HG02981 (cell line): ENCODE measurements around the gene NSG2.

ENCODE experiments used
- ATAC-seq: cut with Tn5 transposase; IDR thresholded peaks from one replicate; pipeline ENCODE4 v1.9.1; 2021; ENCODE audit warnings: mild to moderate bottlenecking, moderate library complexity; ENCODE audit not compliant: unreplicated experiment

NSG2 gene

GRCh38 chr5:174058433-174059122, 13.1 kb downstream of the NSG2 start:
- no peak for ATAC-seq

GRCh38 chr5:174059247-174059646, 13.7 kb downstream of the NSG2 start:
- ATAC-seq = no peak

DNA sequence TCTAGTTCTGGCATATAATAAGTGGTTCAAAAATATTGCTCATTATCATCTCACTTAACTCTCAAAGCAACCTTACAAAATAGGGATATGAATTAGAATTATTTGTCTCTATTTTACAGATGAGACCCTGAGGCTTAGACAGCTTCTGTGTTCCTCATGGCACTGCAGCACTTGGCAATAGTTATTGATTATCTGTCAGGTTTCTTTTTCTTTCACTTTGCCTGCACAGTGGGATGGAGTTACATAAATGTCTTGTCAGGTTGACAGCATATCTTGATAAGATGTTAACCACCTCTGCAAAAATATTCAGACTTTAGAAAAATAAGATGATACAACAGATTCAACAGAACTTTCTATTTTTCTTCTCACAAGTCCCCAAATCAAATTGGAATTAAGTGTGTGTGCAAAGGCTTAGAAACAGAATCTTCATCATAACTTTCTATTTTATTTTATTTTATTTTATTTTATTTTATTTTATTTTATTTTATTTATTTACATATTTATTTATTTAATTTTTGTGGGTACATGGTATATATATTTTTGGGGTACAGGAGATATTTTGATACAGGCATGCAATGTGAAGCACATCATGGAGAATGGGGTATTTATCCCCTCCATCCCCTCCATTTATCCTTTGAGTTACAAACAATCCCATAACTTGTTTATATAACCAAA, 17.7 kb downstream of the NSG2 start:
- no peak for ATAC-seq

- no peak for ATAC-seq
Measured at GRCh38 chr5:174064171-174064570, 18.7 kb downstream of the NSG2 start.

GRCh38 chr5:174065528-174066197, 20.2 kb downstream of the NSG2 start:
- ATAC-seq = no peak

GRCh38 chr5:174067499-174067898, 22.0 kb downstream of the NSG2 start:
- no peak for ATAC-seq

DNA sequence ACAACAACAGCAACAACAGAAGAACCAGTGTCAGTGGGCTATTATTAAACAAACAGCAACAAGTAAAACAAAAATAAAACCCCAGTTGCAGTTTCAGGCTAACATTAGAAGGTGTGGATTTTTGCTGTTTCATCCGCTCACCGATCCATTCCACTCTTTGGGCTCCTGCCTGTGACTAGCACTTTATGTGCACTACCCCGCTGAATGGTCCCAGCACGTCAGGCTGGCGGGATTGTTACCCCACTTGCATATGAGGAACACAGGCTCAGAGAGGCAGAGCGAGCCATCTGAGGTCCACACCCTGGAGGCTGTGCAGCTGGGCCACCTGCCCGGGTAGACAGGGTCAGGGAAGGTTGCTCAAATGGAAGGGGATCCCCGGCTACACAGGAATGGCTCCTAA, 26.0 kb downstream of the NSG2 start:
- ATAC-seq = no peak

GRCh38 chr5:174073122-174073660, 27.7 kb downstream of the NSG2 start:
- no peak for ATAC-seq

GRCh38 chr5:174074369-174074768, 28.9 kb downstream of the NSG2 start:
- ATAC-seq = no peak

- ATAC-seq = no peak
Measured at GRCh38 chr5:174078416-174078815, 32.9 kb downstream of the NSG2 start.

- no peak for ATAC-seq
Measured at GRCh38 chr5:174082286-174082685, 36.8 kb downstream of the NSG2 start.

GRCh38 chr5:174083056-174083827, 37.7 kb downstream of the NSG2 start:
- no peak for ATAC-seq

GRCh38 chr5:174084691-174085154, 39.2 kb downstream of the NSG2 start:
- ATAC-seq = no peak

GRCh38 chr5:174086751-174087150, 41.2 kb downstream of the NSG2 start:
- no peak for ATAC-seq

- ATAC-seq = no peak
Measured at GRCh38 chr5:174087783-174088182, 42.3 kb downstream of the NSG2 start.

GRCh38 chr5:174090129-174090528, 44.6 kb downstream of the NSG2 start:
- ATAC-seq = no peak

GRCh38 chr5:174093123-174093522, 47.6 kb downstream of the NSG2 start:
- ATAC-seq = no peak

DNA sequence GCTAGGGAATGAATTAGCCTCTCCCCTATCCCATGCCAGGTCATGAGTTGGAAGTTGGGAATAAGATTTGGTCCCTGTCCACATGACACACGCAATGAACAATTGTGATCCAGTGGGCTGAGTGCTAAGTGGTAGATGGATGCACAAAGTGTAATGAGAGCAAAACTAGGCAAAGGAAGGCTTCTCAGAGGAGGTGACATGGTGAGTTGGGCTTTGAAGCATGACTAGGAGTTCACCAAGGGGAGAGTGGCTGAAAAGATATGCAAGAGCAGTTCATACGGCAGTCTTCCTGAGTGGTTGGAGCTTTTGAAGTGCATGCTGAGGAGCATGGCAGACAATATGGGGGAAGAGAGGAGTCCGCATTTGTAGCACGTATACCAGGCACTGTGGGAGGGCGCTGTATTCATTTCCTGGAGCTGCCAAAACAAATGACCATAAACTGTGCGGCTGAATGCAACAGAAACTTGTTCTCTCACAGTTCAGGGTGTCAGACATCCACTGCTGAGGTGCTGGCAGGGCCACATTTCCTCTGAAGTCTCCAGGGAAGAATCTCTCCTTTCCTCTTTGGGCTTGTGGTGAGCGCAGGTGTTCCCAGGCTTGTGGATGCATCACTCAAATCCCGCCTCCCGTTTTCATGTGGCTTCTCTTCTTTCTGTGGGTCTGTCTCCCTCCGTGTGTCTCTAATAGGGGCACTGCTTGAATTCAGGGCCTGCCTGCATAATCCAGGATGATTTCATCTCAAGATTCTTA, 49.5 kb downstream of the NSG2 start:
- no peak for ATAC-seq

DNA sequence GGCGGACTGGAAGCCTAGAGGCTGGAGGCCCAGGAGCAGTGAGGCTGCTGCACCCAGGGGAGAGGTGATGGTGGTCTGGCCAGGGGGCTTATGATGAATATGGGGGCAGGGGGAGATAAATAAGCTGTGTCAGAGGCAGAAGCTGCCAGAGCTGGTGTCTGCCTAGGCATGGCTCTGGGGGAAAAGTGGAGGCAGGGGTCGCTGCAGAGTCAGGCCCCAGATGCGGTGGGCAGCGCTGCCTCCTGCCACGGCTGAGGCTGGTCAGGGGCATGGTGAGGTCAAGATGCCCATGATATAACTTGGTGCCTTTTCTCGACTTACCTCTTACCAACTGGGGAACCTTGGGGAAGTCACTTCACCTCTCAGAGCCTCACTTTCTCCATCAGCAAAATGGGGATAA, 51.1 kb downstream of the NSG2 start:
- ATAC-seq = no peak

- no peak for ATAC-seq
Measured at GRCh38 chr5:174097486-174098185, 52.1 kb downstream of the NSG2 start.
